Thyroid gland (tissue), 4 donors: ENCODE data around the gene CHST11.

Source experiments
- CTCF ChIP-seq, 6 experiments: fragments of 200-600 bp in 3 of 6; fragments of 450-650 bp in 3 of 6; sonication (generic) in 3 of 6; IDR thresholded peaks; one replicate each; pipeline ENCODE4 v1.5.1; 2016 to 2019; ENCODE audit warnings: antibody characterized with exemption in 6 of 6, mild to moderate bottlenecking in 2 of 6, inconsistent platforms in 1 of 6, moderate library complexity in 1 of 6
- POLR2A ChIP-seq, 2 donors: fragments of 450-650 bp; IDR thresholded peaks; one replicate each; pipeline ENCODE4 v1.6.1; 2017; ENCODE audit warnings: antibody characterized with exemption in 2 of 2, mild to moderate bottlenecking in 2 of 2, moderate library complexity in 1 of 2

GRCh38 chr12:104724992-104725585, 268.3 kb downstream of the CHST11 start:
- TF ChIP-seq CTCF (IDR thresholded peaks at IDR 0.05) = no peak
- TF ChIP-seq POLR2A (IDR thresholded peaks at IDR 0.05) = no peak
